NB4 (cell line): ENCODE measurements around the gene CPSF2.
"Not testable (repeated sequence)": the region's sequence is repeated elsewhere in the genome, so short reads cannot be mapped to it uniquely, and the experiment has no call there.

Source experiments
- POLR2A ChIP-seq: IDR thresholded peaks from 2 replicates; pipeline ENCODE4 v1.6.1; 2011; ENCODE audit warnings: mild to moderate bottlenecking; ENCODE audit not compliant: insufficient read length; ENCODE audit errors: extremely low read depth
- TF ChIP-seq, protein P1 (sequence below): IDR thresholded peaks from one replicate; pipeline ENCODE4 v1.5.1; 2012; ENCODE audit warnings: low read depth, low read length
- TF ChIP-seq, protein P2 (sequence below): IDR thresholded peaks from 2 replicates; pipeline ENCODE4 v1.6.1; 2011; ENCODE audit warnings: low read depth, low read length

DNA sequence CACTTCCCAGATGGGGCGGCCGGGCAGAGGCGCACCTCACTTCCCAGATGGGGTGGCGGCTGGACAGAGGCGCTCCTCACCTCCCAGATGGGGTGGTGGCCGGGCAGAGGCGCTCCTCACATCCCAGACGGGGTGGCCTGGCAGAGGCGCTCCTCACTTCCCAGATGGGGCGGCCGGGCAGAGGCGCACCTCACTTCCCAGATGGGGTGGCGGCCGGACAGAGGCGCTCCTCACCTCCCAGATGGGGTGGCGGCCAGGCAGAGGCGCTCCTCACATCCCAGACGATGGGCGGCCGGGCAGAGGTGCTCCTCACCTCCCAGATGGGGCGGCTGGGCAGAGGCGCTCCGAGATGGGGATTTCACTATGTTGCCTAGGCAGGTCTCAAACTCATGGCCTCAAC lies 65.8 kb downstream of the CPSF2 start:
- TF ChIP-seq POLR2A: not testable (repeated sequence)
- TF ChIP-seq, protein P1, sequence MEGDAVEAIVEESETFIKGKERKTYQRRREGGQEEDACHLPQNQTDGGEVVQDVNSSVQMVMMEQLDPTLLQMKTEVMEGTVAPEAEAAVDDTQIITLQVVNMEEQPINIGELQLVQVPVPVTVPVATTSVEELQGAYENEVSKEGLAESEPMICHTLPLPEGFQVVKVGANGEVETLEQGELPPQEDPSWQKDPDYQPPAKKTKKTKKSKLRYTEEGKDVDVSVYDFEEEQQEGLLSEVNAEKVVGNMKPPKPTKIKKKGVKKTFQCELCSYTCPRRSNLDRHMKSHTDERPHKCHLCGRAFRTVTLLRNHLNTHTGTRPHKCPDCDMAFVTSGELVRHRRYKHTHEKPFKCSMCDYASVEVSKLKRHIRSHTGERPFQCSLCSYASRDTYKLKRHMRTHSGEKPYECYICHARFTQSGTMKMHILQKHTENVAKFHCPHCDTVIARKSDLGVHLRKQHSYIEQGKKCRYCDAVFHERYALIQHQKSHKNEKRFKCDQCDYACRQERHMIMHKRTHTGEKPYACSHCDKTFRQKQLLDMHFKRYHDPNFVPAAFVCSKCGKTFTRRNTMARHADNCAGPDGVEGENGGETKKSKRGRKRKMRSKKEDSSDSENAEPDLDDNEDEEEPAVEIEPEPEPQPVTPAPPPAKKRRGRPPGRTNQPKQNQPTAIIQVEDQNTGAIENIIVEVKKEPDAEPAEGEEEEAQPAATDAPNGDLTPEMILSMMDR: not testable (repeated sequence)
- TF ChIP-seq, protein P2, sequence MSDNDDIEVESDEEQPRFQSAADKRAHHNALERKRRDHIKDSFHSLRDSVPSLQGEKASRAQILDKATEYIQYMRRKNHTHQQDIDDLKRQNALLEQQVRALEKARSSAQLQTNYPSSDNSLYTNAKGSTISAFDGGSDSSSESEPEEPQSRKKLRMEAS: not testable (repeated sequence)
